ENCODE results near the gene GINS1.

GINS1 gene

GRCh38 chr20:25481918-25482253, 74.4 kb downstream of the GINS1 start:
- TF ChIP-seq CTCF (IDR thresholded peaks at IDR 0.05; ENCODE audit: low read length) (no peak), EZH2phosphoT487 (IDR thresholded peaks at IDR 0.05; ENCODE audit: low read length) (no peak), EZH2 (optimal IDR thresholded peaks at IDR 0.05; ENCODE audit: low read depth, low read length) (no peak)
- H3K36me3 ChIP-seq (replicated peaks; ENCODE audit: insufficient read depth, low read length), result no peaks in the 10 kb centered on the region
- H3K9ac ChIP-seq (ENCODE audit: low read length), result no peak overlapping the region
- no peaks in the 10 kb centered on the region for H3K79me2 ChIP-seq (ENCODE audit: low read length)
- H2AFZ ChIP-seq (ENCODE audit: low read length), result no peak overlapping the region
- no peaks in the 10 kb centered on the region for H3K9me3 ChIP-seq (replicated peaks; ENCODE audit: insufficient read depth, low read length)
- no peaks in the 10 kb centered on the region for H4K20me1 ChIP-seq (ENCODE audit: insufficient read depth, low read length)
- no peaks in the 10 kb centered on the region for H3F3A ChIP-seq (ENCODE audit: insufficient read depth, low read length)
- H3K4me1 ChIP-seq (ENCODE audit: low read length), result no peaks in the 10 kb centered on the region
- H3K4me2 ChIP-seq (ENCODE audit: low read depth, low read length), result no peak overlapping the region
- no peak for DNase-seq
- H3K27me3 ChIP-seq (replicated peaks; ENCODE audit: insufficient read depth, low read length), result no peaks in the 10 kb centered on the region
- H3K4me3 ChIP-seq (ENCODE audit: low read length), result no peak overlapping the region
- H3K9me2 ChIP-seq (replicated peaks; ENCODE audit: insufficient read depth, low read length), result no peaks in the 10 kb centered on the region
- no peak overlapping the region for H3K27ac ChIP-seq (ENCODE audit: low read length)

DNA sequence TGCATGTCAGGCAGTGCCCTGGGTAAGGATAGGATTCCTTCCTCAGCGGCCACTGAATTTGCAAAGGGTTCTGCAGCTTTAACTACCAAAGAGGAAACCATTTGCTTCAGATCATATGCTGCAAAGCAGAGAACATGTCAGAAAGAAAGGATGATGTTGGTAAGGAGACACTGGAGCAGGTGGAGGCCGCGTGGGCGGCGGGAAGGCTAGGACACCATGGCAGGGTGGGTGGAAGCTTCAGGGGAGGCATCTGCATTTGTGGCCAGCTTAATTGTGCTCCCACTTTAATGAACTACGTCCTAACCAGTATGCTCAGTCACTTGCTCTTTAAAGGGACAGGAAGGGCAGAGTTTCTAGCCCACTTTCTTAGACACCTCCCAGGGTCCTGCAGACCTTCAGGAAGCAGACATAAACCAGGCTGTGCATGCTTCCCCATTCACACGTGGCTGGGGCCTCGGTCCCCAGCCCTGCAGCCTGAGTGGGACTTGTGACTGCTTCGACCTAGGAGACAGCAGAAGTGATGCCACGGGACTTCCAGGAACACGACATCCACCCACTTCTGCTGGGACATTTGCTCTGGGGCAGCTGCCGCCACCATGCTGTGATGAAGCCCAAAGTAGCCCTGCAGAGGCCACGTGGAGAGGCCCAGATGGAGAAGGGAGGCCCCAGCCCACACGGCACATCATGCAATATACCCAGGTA, 76.1 kb downstream of the GINS1 start:
- no peak overlapping the region for H3K27ac ChIP-seq (ENCODE audit: low read length)
- no peaks in the 10 kb centered on the region for H3F3A ChIP-seq (ENCODE audit: insufficient read depth, low read length)
- no peak for TF ChIP-seq EZH2phosphoT487 (IDR thresholded peaks at IDR 0.05; ENCODE audit: low read length)
- no peak for TF ChIP-seq EZH2 (optimal IDR thresholded peaks at IDR 0.05; ENCODE audit: low read depth, low read length)
- TF ChIP-seq CTCF (IDR thresholded peaks at IDR 0.05; ENCODE audit: low read length), result no peak
- H3K4me2 ChIP-seq (ENCODE audit: low read depth, low read length), result no peak overlapping the region
- H3K4me3 ChIP-seq (ENCODE audit: low read length), result no peak overlapping the region
- no peaks in the 10 kb centered on the region for H3K9me2 ChIP-seq (replicated peaks; ENCODE audit: insufficient read depth, low read length)
- H2AFZ ChIP-seq (ENCODE audit: low read length), result no peak overlapping the region
- DNase-seq, result no peak
- H3K36me3 ChIP-seq (replicated peaks; ENCODE audit: insufficient read depth, low read length), result no peaks in the 10 kb centered on the region
- no peaks in the 10 kb centered on the region for H3K27me3 ChIP-seq (replicated peaks; ENCODE audit: insufficient read depth, low read length)
- H4K20me1 ChIP-seq (ENCODE audit: insufficient read depth, low read length), result no peaks in the 10 kb centered on the region
- H3K79me2 ChIP-seq (ENCODE audit: low read length), result no peaks in the 10 kb centered on the region
- no peaks in the 10 kb centered on the region for H3K4me1 ChIP-seq (ENCODE audit: low read length)
- H3K9me3 ChIP-seq (replicated peaks; ENCODE audit: insufficient read depth, low read length), result no peaks in the 10 kb centered on the region
- H3K9ac ChIP-seq (ENCODE audit: low read length), result no peak overlapping the region

GRCh38 chr20:25484224-25484846, 76.9 kb downstream of the GINS1 start:
- no peaks in the 10 kb centered on the region for H3K4me1 ChIP-seq (ENCODE audit: low read length)
- H3K4me2 ChIP-seq (ENCODE audit: low read depth, low read length), result no peak overlapping the region
- TF ChIP-seq EZH2phosphoT487 (IDR thresholded peaks at IDR 0.05; ENCODE audit: low read length), result no peak
- TF ChIP-seq CTCF (IDR thresholded peaks at IDR 0.05; ENCODE audit: low read length), result no peak
- TF ChIP-seq EZH2 (optimal IDR thresholded peaks at IDR 0.05; ENCODE audit: low read depth, low read length), result no peak
- no peaks in the 10 kb centered on the region for H3K9me3 ChIP-seq (replicated peaks; ENCODE audit: insufficient read depth, low read length)
- no peaks in the 10 kb centered on the region for H3K36me3 ChIP-seq (replicated peaks; ENCODE audit: insufficient read depth, low read length)
- no peak overlapping the region for H3K9ac ChIP-seq (ENCODE audit: low read length)
- no peaks in the 10 kb centered on the region for H3K27me3 ChIP-seq (replicated peaks; ENCODE audit: insufficient read depth, low read length)
- H3K9me2 ChIP-seq (replicated peaks; ENCODE audit: insufficient read depth, low read length), result no peaks in the 10 kb centered on the region
- no peaks in the 10 kb centered on the region for H4K20me1 ChIP-seq (ENCODE audit: insufficient read depth, low read length)
- no peaks in the 10 kb centered on the region for H3F3A ChIP-seq (ENCODE audit: insufficient read depth, low read length)
- no peaks in the 10 kb centered on the region for H3K79me2 ChIP-seq (ENCODE audit: low read length)
- H2AFZ ChIP-seq (ENCODE audit: low read length), result no peak overlapping the region
- H3K4me3 ChIP-seq (ENCODE audit: low read length), result no peak overlapping the region
- H3K27ac ChIP-seq (ENCODE audit: low read length), result no peak overlapping the region
- DNase-seq, result no peak
